GM18505 (cell line): ENCODE measurements around the gene CDK11B.
"Not testable (repeated sequence)": the region's sequence is repeated elsewhere in the genome, so short reads cannot be mapped to it uniquely, and the experiment has no call there.

Experiments used
- ATAC-seq: cut with Tn5 transposase; IDR thresholded peaks from one replicate; pipeline ENCODE4 v1.9.1; 2021; ENCODE audit not compliant: unreplicated experiment
- POLR2A ChIP-seq: IDR thresholded peaks from 4 replicates; pipeline ENCODE4 v1.6.1; 2011; ENCODE audit warnings: borderline replicate concordance; ENCODE audit not compliant: insufficient read depth, insufficient read length; ENCODE audit errors: extremely low read depth

Gene CDK11B

DNA sequence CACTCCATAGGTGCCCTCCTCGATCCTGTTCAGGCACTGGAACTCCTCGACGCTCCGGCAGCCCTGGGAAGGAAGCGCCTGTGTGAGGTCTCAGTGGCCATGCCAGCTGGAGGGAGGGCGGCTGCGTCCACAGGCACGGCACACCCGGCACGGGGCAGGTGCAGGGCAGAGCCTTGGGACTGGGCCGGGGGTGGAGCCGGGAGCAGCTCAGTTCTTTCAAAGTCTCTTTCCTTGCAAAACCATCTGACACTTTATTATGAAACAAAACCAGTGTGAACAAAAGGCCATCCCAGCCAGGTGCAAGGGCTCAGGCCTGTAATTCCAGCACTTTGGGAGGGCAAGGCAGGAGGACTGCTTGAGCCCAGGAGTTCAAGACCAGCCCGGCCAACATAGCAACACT lies 20.3 kb downstream of the CDK11B start:
- ATAC-seq: not testable (repeated sequence)

- ATAC-seq: not testable (repeated sequence)
Observed at GRCh38 chr1:1637479-1637875, 21.3 kb downstream of the CDK11B start.

DNA sequence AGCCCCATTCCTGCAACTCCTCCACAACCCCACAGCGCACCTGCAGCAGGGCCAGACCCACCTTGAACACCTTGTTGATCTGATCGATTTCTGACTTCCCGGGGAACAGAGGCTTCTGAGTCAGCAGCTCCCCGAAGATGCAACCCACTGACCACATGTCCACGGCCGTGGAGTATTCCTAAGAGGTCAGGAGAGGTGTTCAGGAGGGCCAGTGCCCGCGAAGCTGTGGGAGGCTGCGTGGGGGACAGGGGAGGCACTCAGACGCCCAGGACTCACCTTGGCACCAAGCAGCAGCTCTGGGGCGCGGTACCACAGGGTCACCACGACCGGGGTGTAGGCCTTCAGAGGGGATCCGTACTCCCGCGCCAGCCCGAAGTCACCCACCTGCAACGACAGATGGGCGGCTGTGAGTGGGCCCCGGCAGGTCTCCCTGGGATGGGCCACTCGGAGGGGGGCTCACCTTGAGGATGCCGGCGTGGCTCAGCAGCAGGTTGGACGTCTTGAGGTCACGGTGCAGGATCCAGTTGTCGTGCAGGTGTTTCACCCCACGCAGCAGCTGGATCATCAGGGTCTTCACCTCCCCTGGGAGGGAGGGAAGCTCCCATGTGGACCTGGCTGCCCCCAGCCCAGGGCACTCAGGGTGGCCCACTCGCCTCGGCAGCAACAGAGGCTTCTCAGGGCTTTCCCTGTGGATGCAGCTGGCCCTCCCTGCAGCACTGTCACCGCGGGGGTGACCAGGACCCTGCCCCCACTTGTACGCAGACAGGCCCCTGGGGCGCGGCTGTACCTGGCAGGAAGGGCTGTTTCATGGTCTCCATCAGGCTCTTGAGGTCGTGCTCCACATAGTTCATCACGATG lies 22.0 kb downstream of the CDK11B start:
- not testable (repeated sequence) for ATAC-seq

GRCh38 chr1:1634613-1635012 lies 24.2 kb downstream of the CDK11B start:
- ATAC-seq: not testable (repeated sequence)

- ATAC-seq: not testable (repeated sequence)
Observed at GRCh38 chr1:1633409-1633808, 25.4 kb downstream of the CDK11B start.

DNA sequence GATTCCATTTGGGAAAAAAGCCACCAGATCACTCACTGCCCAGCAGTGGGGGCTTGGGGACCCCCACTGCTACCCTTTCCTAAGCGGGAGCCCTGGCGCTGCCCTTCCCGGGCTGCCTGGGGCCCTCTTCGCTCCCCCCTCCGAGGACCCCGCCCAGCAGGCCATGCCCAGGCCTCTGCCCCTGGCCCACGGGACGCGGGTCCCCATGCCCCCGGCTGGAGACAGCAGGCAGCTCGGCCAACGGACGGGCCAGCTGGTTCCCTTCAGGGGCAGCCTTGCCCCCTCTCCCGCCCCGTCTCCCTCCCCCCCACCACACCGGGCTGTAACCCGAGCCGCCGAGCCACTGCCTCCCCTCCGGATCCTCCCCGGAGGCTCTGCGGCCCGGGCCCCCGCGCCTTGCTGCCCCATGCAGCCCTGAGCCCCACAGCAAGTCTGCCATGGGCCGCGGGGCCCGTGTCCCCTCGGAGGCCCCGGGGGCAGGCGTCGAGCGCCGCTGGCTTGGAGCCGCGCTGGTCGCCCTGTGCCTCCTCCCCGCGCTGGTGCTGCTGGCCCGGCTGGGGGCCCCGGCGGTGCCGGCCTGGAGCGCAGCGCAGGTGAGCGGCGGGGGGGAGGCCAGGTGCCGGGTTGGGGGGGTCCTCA lies 26.9 kb downstream of the CDK11B start, which contains the start of gene MMP23B:
Gene MMP23B (plus strand): TSS at position 392 of the 639 bp plus-strand sequence. CDS start 46 bp downstream, at position 438.
- ATAC-seq: no peak
- TF ChIP-seq POLR2A: no peak

DNA sequence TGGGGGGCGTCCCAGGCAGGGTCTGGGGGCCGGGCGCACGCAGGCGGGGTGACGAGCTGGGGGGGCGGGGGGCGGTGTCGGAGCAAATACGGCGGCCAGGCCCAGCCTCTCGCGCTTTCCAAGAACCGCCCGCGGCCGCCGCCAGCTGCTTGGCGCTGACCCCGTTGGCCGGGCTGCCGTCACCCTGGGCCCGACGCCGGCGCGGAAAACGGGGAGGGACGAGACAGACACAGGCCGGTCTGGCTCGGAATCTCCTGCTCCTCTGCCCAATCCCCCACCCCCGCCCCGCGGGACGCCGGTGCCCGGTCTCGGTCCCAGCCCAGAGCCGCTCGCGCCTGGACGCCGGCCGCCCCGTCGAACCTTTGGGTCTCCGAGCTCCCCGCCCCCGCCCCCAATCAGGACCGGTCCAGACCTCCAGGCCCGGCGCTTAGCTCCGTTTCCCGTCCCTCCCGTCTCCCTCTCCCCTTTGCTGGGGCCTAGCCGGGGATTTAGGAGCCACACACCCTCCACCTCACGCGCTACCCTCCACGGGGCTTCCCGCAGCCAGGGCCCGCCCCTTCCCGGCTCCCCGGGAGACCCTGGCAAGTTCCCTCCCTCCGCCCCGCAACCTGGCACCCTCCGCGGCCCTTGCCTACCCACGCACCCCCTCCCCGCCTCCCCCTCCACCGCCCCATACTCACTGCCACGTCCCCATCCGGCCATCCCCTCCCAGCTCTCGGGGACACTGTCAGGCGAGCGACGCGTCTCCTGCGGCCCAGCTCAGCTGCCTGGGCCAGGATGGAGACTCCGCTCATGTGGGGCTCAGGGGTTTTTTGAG lies 27.6 kb downstream of the CDK11B start:
- no peak for ATAC-seq
- no peak for TF ChIP-seq POLR2A

DNA sequence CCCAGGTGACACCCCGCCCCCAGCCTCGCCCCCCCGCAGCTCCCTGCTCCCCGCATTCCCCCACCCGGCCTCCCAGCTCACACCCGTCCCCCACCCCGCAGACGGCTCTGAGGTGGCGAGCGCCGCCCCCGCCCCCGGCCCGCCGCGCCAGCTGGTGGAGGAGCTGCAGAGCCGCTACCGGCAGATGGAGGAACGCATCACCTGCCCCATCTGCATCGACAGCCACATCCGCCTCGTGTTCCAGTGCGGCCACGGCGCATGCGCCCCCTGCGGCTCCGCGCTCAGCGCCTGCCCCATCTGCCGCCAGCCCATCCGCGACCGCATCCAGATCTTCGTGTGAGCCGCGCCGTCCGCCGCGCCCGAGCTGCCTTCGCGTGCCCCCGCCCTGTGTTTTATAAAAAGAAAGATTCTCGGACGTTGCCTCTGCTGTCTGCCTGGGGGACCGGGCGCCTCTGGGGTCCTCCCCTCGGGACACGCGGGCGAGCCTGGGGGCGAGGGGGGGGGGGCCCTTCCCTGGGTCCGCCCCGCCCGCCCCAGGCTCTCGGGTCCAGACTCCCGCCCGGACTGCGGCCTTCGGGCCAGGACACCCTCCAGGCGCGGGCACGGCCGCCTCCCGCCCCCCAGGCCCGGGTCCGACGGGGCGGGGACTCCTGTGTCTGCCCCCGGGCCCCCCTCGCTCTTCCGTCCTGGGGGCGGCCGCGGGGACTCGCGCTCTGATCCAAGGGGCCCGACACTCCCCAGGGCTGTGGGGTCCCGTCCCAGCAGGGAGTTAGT lies 28.4 kb downstream of the CDK11B start:
- peak; percentile 58 for ATAC-seq
- peak; percentile 18 for TF ChIP-seq POLR2A

GRCh38 chr1:1629430-1630190 lies 29.2 kb downstream of the CDK11B start:
- no peak for TF ChIP-seq POLR2A
- no peak for ATAC-seq

DNA sequence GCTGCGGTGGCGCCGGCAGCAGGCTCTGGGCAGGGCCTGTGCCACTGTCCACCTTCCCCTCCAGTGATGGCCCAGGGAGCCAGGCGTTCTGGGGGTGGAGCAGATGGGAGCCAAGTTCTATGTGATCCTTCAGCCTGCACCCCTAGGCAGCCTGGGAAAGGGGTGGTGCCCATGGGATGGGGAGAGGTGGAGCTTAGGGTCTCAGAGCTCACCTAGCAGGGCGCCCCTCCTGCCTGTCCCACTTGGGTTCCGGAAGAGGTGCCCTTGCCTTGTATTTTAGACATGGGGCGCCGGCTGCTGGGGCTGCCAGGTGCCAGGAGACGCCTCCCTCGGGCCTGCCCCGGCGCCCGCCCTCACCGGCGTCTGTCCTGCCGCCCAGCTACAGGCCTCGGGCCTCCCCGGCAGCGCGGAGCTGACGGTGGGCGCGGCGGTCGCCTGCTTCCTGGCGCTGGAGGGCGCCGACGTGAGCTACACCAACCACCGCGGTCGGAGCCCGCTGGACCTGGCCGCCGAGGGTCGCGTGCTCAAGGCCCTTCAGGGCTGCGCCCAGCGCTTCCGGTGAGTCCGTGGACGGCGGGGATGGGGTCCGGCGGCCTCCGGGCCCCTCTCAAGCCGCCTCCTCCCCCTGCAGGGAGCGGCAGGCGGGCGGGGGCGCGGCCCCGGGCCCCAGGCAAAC lies 29.9 kb downstream of the CDK11B start:
- no peak for ATAC-seq
- no peak for TF ChIP-seq POLR2A

GRCh38 chr1:1627829-1628753 lies 30.7 kb downstream of the CDK11B start:
- no peak for TF ChIP-seq POLR2A
- ATAC-seq: no peak
